GM18499 (cell line): ENCODE data around the gene MRPS5.
"Not testable (repeated sequence)": the region's sequence is repeated elsewhere in the genome, so short reads cannot be mapped to it uniquely, and the experiment has no call there.

ENCODE experiments used
- ATAC-seq: cut with Tn5 transposase; IDR thresholded peaks from one replicate; pipeline ENCODE4 v1.9.1; 2021; ENCODE audit warnings: moderate number of reproducible peaks; ENCODE audit not compliant: insufficient read depth, unreplicated experiment

Gene MRPS5

GRCh38 chr2:95048825-95049682 lies 72.6 kb downstream of the MRPS5 start:
- ATAC-seq = no peak

DNA sequence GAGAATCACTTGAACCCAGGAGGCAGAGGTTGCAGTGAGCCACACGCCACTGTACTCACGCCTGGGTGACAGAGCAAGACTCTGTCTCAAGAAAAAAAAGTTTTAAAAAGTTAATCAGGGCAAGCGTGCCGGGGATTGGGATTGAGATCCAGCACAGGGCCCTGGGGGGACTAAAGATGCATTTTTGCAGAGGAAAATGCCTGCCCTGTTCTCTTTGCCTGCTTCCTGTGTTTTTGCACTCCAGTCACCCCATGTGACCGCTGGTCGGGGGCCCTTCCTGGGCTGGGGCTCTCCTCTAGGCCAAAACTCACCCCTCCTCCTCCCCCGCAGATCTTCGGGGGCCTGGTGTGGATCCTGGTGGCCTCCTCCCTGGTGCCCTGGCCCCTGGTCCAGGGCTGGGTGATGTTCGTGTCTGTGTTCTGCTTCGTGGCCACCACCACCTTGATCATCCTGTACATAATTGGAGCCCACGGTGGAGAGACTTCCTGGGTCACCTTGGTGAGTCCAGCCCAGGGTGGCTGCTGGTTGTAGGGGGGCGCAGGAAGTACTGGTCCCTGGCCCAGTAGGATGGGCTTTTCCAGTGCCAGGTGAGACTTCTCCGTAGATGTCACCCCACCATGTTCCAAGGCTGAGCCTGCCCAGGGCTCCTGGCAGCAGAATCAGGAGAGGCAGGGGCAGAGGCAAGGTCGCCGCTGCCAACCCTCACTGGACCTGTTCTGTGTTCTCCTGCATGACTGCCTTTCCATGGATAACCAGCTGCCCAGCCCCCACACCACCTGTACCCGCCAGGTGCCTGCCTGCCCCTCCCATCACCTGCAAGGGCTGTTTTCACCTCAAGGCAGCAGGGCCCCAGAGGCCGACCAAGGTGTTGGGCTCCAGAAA lies 73.7 kb downstream of the MRPS5 start:
- ATAC-seq = no peak

DNA sequence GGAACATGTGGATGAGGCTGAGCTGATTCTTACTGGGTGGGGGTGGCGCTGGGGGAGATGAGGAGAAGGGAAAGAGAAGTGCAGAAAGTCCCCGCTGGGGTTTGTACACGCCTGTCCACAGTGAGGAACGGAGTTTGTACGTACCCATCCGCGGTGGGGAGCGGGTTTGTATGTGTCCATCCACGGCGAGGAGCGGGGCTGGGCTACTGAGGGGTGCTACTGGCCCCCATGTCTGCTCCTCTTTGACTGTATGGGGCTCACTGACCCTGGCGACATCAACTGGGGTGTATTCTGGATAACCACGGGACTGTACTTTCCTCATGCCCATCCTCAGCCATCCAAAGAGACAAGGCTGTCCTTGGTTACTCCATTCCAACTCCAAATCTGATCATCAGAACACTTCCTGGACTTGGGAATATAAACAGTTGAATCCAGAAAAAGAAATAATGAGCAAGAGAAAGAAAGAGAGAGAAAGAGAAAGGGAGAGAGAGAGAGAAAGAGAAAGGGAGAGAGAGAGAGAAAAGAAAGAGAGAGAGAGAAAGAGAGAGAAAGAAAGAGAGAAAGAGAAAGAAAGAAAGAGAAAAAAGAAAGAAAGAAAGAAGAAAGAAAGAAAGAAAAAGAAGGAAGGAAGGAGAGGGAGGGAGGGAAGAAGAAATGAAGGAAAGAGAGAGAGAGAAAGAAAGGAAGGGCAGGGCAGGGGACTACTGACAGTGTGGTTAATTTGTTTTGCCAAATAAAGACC lies 75.1 kb downstream of the MRPS5 start:
- ATAC-seq = no peak

GRCh38 chr2:95044601-95045000 lies 77.0 kb downstream of the MRPS5 start:
- ATAC-seq = no peak

- no peak for ATAC-seq
Measured at GRCh38 chr2:95043300-95044093, 78.1 kb downstream of the MRPS5 start.

GRCh38 chr2:95042472-95043271 lies 78.9 kb downstream of the MRPS5 start:
- ATAC-seq = no peak

DNA sequence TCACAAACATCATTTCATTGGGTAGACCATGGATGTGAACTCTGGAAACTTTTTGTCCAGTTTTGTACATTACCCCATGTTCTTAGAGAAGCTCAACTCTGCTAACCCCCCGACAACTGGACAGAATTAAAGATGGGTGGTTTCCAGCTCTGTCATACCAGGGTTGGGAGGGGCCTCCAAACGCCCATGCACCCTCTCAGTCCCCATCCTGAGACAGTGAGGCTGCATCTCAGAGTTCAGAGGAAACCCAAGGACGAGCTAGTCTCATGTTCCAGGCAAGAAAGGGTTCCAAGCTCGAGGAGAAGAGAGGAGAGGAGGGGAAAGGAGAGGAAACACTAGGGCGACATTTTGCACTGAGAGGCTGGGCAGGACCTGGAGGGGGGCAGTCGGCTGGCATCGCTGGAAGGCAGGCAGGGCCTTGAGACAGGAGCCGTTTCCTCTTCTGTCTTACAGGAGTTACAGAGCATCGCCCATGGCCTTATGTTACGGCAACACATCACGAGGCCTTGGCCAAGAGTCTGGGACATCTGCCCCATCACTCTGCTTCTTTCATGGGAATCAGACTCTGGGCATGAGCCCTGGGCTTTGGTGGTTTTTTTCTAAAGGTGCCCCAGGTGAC lies 79.7 kb downstream of the MRPS5 start:
- ATAC-seq = no peak

DNA sequence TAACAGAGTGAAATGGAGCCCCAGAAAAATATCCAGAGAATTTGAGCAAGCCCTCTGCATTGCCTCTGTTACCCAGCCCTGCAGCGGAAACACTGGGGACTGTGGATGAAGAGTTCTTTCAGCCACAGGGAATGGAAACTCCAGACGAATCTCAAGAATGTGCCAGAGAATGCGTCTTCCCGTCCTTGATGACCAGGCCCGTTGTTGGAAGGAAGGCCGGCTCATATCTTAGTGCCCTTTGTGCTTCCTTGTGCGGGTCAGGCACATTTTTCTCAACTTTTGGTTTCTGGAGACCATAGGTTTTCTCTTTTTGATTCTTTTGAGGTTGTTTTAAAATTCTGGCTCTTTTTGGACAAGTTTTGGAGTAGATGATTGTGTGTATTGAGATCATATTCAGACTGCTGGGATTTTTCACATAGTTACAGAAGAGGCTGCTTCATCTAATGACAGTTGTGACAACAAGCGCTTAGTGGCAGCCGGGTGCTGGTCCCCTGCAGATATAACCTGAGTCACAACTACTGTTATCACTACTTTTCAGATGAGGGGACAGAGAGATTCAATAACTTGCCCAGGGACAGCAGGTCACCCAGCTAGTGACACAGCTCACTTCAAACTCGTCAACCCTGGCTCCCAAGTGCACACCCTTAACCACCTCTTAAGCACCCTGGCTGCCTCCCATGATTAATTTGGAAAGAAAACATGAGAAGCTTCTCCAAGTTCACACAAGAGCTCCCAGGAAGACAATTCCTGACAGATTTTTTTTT lies 80.4 kb downstream of the MRPS5 start:
- ATAC-seq = no peak

GRCh38 chr2:95040426-95040825 lies 81.2 kb downstream of the MRPS5 start:
- ATAC-seq = no peak

- no peak for ATAC-seq
Measured at GRCh38 chr2:95039978-95040377, 81.6 kb downstream of the MRPS5 start.

DNA sequence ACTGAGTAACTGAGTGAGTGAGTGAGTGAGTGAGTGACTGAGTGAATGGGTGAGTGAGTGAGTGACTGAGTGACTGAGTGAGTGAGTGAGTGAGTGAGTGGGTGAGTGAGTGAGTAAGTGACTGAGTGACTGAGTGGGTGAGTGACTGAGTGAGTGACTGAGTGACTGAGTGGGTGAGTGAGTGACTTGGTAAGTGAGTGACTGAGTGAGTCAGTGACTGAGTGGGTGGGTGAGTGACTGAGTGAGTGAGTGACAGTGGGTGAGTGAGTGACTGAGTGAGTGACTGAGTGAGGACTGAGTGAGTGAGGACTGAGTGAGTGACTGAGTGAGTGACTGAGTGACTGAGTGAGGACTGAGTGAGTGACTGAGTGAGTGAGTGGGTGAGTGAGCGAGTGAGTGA lies 82.2 kb downstream of the MRPS5 start:
- no peak for ATAC-seq

GRCh38 chr2:95038635-95039298 lies 82.8 kb downstream of the MRPS5 start:
- no peak for ATAC-seq

- not testable (repeated sequence) for ATAC-seq
Measured at GRCh38 chr2:95037841-95038585, 83.6 kb downstream of the MRPS5 start.

GRCh38 chr2:95037384-95037839 lies 84.2 kb downstream of the MRPS5 start:
- no peak for ATAC-seq

GRCh38 chr2:95036596-95037383 lies 84.8 kb downstream of the MRPS5 start:
- ATAC-seq = no peak
